B cell (primary cell): ENCODE measurements around the gene ANK3. TPM values are rescaled to one million over a fixed set of nuclear protein-coding genes. Genes with fewer than 3 reads are reported as not detected.

ENCODE experiments used
- ATAC-seq: fragments of 200-7000 bp; cut with Tn5 transposase; one replicate; pipeline ENCODE4 v1.10.0; 2021; ENCODE audit warnings: low read depth, mild to moderate bottlenecking, moderate number of reproducible peaks, moderate library complexity
- CTCF ChIA-PET: fragments of 350-600 bp; sonication (Branson Sonifier 250); formaldehyde crosslinking; loops from one replicate; lab custom pipeline; 2021; ENCODE audit warnings: antibody characterized with exemption, inconsistent platforms; lab: Charles Lee
- POLR2A ChIA-PET: fragments of 350-600 bp; sonication (Branson Sonifier 250); formaldehyde crosslinking; loops from one replicate; lab custom pipeline; 2021; ENCODE audit warnings: antibody characterized with exemption; lab: Charles Lee
- DNase-seq: peaks from one replicate; pipeline ENCODE4 v3.0.0; 2013
- H2AFZ ChIP-seq: 2 replicates; pipeline ENCODE4 v1.6.1; 2012; ENCODE audit warnings: mild to moderate bottlenecking, low read depth, low read length; ENCODE audit not compliant: insufficient read depth, poor library complexity, severe bottlenecking
- H3K27ac ChIP-seq, 2 donors: 1 replicate in 1 of 2; 2 replicates in 1 of 2; pipeline ENCODE4 v1.5.1; 2012 to 2013; ENCODE audit warnings: low read length in 2 of 2, mild to moderate bottlenecking in 2 of 2, moderate library complexity in 1 of 2
- H3K27me3 ChIP-seq, 4 experiments: fragments of 200-600 bp in 1 of 4; sonication (generic) in 1 of 4; replicated peaks in 1 of 4; 1 replicate in 2 of 4; 2 replicates in 2 of 4; pipeline versions ENCODE4 v1.6.1 to v1.7.0; 2013 to 2016; ENCODE audit warnings: low read length in 3 of 4, mild to moderate bottlenecking in 2 of 4, mixed read lengths in 1 of 4, moderate library complexity in 1 of 4; ENCODE audit not compliant: insufficient read depth in 4 of 4, control insufficient read depth in 3 of 4; ENCODE audit errors: control extremely low read depth in 1 of 4
- H3K36me3 ChIP-seq, 2 experiments: replicated peaks in 1 of 2; 1 replicate in 1 of 2; 2 replicates in 1 of 2; pipeline versions ENCODE4 v1.6.1 to v1.7.1; 2013; ENCODE audit warnings: low read length in 1 of 2; ENCODE audit not compliant: insufficient read depth in 2 of 2, control insufficient read depth in 1 of 2; ENCODE audit errors: control extremely low read depth in 1 of 2, extremely low read depth in 1 of 2
- H3K4me1 ChIP-seq, 2 donors: fragments of 200-600 bp in 1 of 2; sonication (generic) in 1 of 2; 1 replicate in 1 of 2; 2 replicates in 1 of 2; pipeline versions ENCODE4 v1.5.1 to v1.6.1; 2013 to 2017; ENCODE audit warnings: low read length in 2 of 2; ENCODE audit not compliant: control insufficient read depth in 2 of 2, insufficient read depth in 2 of 2
- H3K4me2 ChIP-seq: replicated peaks from 2 replicates; pipeline ENCODE3; 2012; ENCODE audit warnings: mild to moderate bottlenecking, low read depth, low read length; ENCODE audit not compliant: poor library complexity, severe bottlenecking
- H3K4me3 ChIP-seq, 5 experiments: fragments of 200-600 bp in 1 of 5; sonication (generic) in 1 of 5; 1 replicate in 3 of 5; 2 replicates in 2 of 5; pipeline versions ENCODE4 v1.5.1 to v1.7.0; 2011 to 2016; ENCODE audit warnings: low read length in 4 of 5, mild to moderate bottlenecking in 4 of 5, low read depth in 2 of 5, control low read depth in 1 of 5, moderate library complexity in 1 of 5; ENCODE audit not compliant: insufficient read depth in 1 of 5; ENCODE audit errors: control extremely low read depth in 1 of 5, extremely low read depth in 1 of 5
- H3K79me2 ChIP-seq: fragments of 200-600 bp; sonication (generic); one replicate; pipeline ENCODE4 v1.6.0; 2016; ENCODE audit warnings: low read length; ENCODE audit not compliant: control insufficient read depth, insufficient read depth
- H3K9ac ChIP-seq: fragments of 200-600 bp; sonication (generic); 2 replicates; pipeline ENCODE4 v1.6.1; 2017; ENCODE audit warnings: mild to moderate bottlenecking, low read length, moderate library complexity
- H3K9me3 ChIP-seq, 3 donors: one replicate each; pipeline versions ENCODE4 v1.6.1 to v1.7.1; 2013; ENCODE audit warnings: low read length in 2 of 3; ENCODE audit not compliant: control insufficient read depth in 2 of 3, insufficient read depth in 1 of 3; ENCODE audit errors: control extremely low read depth in 1 of 3
- H4K20me1 ChIP-seq: 2 replicates; pipeline ENCODE4 v1.6.0; 2012; ENCODE audit warnings: mild to moderate bottlenecking, low read length; ENCODE audit not compliant: insufficient read depth, control insufficient read depth, poor library complexity, severe bottlenecking
- H3K27ac Mint-ChIP-seq: one replicate; pipeline ENCODE4 v1.8.0; 2021; ENCODE audit warnings: mixed read lengths
- H3K27me3 Mint-ChIP-seq: one replicate; pipeline ENCODE4 v1.8.0; 2021; ENCODE audit warnings: mixed read lengths
- H3K4me1 Mint-ChIP-seq: one replicate; pipeline ENCODE4 v1.8.0; 2021; ENCODE audit warnings: mixed read lengths
- H3K4me3 Mint-ChIP-seq: one replicate; pipeline ENCODE4 v1.8.0; 2021; ENCODE audit warnings: mixed read lengths
- H3K9me3 Mint-ChIP-seq: one replicate; pipeline ENCODE4 v1.8.0; 2022; ENCODE audit warnings: mixed read lengths; ENCODE audit not compliant: insufficient read depth
- EZH2 ChIP-seq: IDR thresholded peaks from 2 replicates; pipeline ENCODE4 v1.6.1; 2012; ENCODE audit warnings: borderline replicate concordance, low read depth, mild to moderate bottlenecking, moderate library complexity, low read length; ENCODE audit not compliant: insufficient read depth, poor library complexity, severe bottlenecking
- WGBS: methylation state at CpG from one replicate; pipeline ENCODE4 v1.1.5; 2013; ENCODE audit warnings: missing lambda C conversion rate; ENCODE audit not compliant: insufficient coverage; 5-methylcytosine and 5-hydroxymethylcytosine counted together
- intact Hi-C: fragments of 100-400 bp; cut with micrococcal nuclease; formaldehyde crosslinking; loops from one replicate; pipeline ENCODE4 v1.10.0; 2022
- polyA plus RNA-seq: library from polyadenylated mRNA; depleted of rRNA; stranded (reverse); fragments of >200 nt; gene quantifications from 2 replicates; pipeline ENCODE4 v1.2.3, GENCODE V29; 2012
- total RNA-seq, 2 donors: library from RNA; stranded (reverse); fragments of 120-200 nt in 1 of 2; gene quantifications; 1 replicate in 1 of 2; 2 replicates in 1 of 2; pipeline versions ENCODE4 v1.2.3 to v1.2.4, GENCODE V29; 2013 to 2022
- TF ChIP-seq, protein P1 (sequence below): fragments of 200-600 bp; IDR thresholded peaks from one replicate; pipeline ENCODE4 v1.8.0; 2022; ENCODE audit warnings: antibody characterized with exemption, mild to moderate bottlenecking

Gene ANK3
- total and polyA plus RNA-seq, 2 donors (not counting 1 experiment from before 2014, with no cell fraction given), result 4.9 to 21.6 TPM

DNA sequence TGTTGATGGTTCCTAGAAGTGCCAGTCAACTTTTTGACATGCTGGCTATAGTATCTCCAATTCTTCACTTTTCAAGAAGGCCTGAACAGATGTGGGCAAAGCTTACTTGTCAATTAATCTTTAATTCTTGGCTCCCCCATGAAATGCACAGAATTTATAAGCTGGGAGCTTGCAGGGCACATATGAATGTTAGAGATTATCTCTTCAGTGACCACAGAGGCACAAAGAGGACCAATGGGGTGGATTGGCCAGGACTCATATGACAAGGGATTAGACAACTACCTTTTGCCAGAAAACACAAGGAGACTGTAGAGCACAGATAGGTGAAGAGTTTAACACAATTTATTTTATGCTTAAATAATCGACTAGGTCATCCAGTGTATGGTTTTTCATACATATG, 361.6 kb downstream of the ANK3 start:
- no peaks in the 10 kb centered on the region for H3K9me3 Mint-ChIP-seq
- H3K9ac ChIP-seq, result no peak overlapping the region
- no peaks in the 10 kb centered on the region for H3K79me2 ChIP-seq
- WGBS, result no CpG with 5 or more reads among the region's 1 CpG
- H3K36me3 ChIP-seq, result no peaks in the 10 kb centered on the region
- H3K4me3 ChIP-seq, result no peak overlapping the region
- H3K27ac ChIP-seq, result no peak overlapping the region
- ChIA-PET POLR2A (no interaction called here), CTCF (interaction anchor here (1.2 to 4.8 kb wide), 2 partner anchors 197 to 404 kb away, joined by 5 to 47 read pairs; no protein-coding TSS in a partner anchor)
- no peaks in the 10 kb centered on the region for H4K20me1 ChIP-seq
- H3K27me3 Mint-ChIP-seq, result no peaks in the 10 kb centered on the region
- TF ChIP-seq EZH2, result no peak
- TF ChIP-seq, protein P1, sequence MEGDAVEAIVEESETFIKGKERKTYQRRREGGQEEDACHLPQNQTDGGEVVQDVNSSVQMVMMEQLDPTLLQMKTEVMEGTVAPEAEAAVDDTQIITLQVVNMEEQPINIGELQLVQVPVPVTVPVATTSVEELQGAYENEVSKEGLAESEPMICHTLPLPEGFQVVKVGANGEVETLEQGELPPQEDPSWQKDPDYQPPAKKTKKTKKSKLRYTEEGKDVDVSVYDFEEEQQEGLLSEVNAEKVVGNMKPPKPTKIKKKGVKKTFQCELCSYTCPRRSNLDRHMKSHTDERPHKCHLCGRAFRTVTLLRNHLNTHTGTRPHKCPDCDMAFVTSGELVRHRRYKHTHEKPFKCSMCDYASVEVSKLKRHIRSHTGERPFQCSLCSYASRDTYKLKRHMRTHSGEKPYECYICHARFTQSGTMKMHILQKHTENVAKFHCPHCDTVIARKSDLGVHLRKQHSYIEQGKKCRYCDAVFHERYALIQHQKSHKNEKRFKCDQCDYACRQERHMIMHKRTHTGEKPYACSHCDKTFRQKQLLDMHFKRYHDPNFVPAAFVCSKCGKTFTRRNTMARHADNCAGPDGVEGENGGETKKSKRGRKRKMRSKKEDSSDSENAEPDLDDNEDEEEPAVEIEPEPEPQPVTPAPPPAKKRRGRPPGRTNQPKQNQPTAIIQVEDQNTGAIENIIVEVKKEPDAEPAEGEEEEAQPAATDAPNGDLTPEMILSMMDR, result no peak
- peaks cover 7% of the 10 kb centered on the region for H3K4me1 Mint-ChIP-seq
- no peak overlapping the region for H3K4me3 Mint-ChIP-seq
- no peak for DNase-seq
- intact Hi-C loops, result no loop called here
- H3K4me1 ChIP-seq, result peaks cover 6 to 7% of the 10 kb centered on the region in 2 donors
- no peak overlapping the region for H3K4me2 ChIP-seq
- H2AFZ ChIP-seq, result no peak overlapping the region
- H3K27ac Mint-ChIP-seq, result no peak overlapping the region
- no peak for ATAC-seq
- no peaks in the 10 kb centered on the region for H3K27me3 ChIP-seq
- no peaks in the 10 kb centered on the region for H3K9me3 ChIP-seq

DNA sequence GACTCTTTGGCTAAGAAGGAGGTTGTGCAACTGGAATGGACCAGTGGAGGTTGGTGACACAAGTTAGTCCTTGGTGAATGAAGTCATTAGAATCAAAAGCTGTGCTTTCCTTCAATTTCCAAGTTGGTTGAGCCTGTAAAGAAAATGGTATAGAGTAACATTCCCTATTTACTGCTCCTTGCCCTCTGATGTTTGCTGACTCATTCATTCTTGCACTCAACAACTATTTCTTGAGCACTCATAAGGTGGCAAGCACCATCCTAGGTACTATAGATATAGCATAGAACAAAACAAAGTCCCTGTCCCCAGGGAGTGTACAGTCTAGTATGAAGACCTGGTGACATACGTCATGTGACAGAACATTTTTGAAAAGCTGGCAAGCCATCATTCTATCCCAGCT, 364.4 kb downstream of the ANK3 start:
- ChIA-PET POLR2A (no interaction called here), CTCF (interaction anchor here (1.3 to 1.4 kb wide), 2 partner anchors 161 to 403 kb away, joined by 3 to 6 read pairs; no protein-coding TSS in a partner anchor)
- Histone ChIP-seq H3K27me3 (no peaks in the 10 kb centered on the region), H4K20me1 (no peaks in the 10 kb centered on the region), H2AFZ (no peak overlapping the region), H3K4me2 (no peak overlapping the region), H3K4me3 (no peak overlapping the region), H3K36me3 (no peaks in the 10 kb centered on the region), H3K4me1 (no peaks in the 10 kb centered on the region), H3K9ac (no peak overlapping the region), H3K27ac (no peak overlapping the region), H3K79me2 (no peaks in the 10 kb centered on the region), H3K9me3 (no peaks in the 10 kb centered on the region)
- ATAC-seq, result no peak
- no peak overlapping the region for H3K27ac Mint-ChIP-seq
- TF ChIP-seq, protein P1, result no peak
- TF ChIP-seq EZH2, result no peak
- no CpG with 5 or more reads among the region's 1 CpG for WGBS
- H3K9me3 Mint-ChIP-seq, result no peaks in the 10 kb centered on the region
- DNase-seq, result no peak
- H3K4me1 Mint-ChIP-seq, result no peaks in the 10 kb centered on the region
- H3K27me3 Mint-ChIP-seq, result no peaks in the 10 kb centered on the region
- H3K4me3 Mint-ChIP-seq, result no peak overlapping the region
- intact Hi-C loops, result no loop called here
